ENCODE measurements around the gene SLC36A1. TPM values are rescaled to one million over a fixed set of nuclear protein-coding genes. Genes with fewer than 3 reads are reported as not detected.
"Not testable (repeated sequence)": the region's sequence is repeated elsewhere in the genome, so short reads cannot be mapped to it uniquely, and the experiment has no call there.

Gene SLC36A1
- total RNA-seq: 10 to 100 TPM in 1 of 8 experiments, 1 to 10 TPM in 7; 2.2 to 11.8 (median 6.2) TPM

- peak within 1 kb of the TSS; percentile 56 to 65 (median 60) for H3K4me3 ChIP-seq
- peak; percentile 82 to 98 (median 94) for ATAC-seq (replicated peaks in 6 of 8)
- peak within 1 kb of the TSS in 1 of 2 donors; percentile 2 for H3K27ac ChIP-seq
- WGBS, 10 experiments: 0 to 1% (median 0%) methylated on average over 1 to 23 of the region's 46 CpGs; no CpG with 5 or more reads in 2 of the 10 experiments
- in situ Hi-C loops (cut with MboI; ENCODE audit: low pct_unique_long_range_greater_than_20kb in 2 of 9, low sequenced_read_pairs in 9 of 9, unreplicated experiment in 9 of 9): loop anchor here in 1 of 9 experiments (25.0 kb wide), 1 partner anchor 190 kb away; no protein-coding TSS in a partner anchor
- peaks cover 8 to 13% of the 10 kb centered on the region in 2 donors for H3K4me1 ChIP-seq (replicated peaks in 1 of 2)
Observed at GRCh38 chr5:151447174-151448037, at the start of gene SLC36A1. Gene SLC36A1 (plus strand): TSS chr5:151447603. CDS start chr5:151458793, 11,190 bp downstream.

- Histone ChIP-seq H3K4me3 (no peak overlapping the region), H3K4me1 (replicated peaks in 1 of 2) (no peaks in the 10 kb centered on the region), H3K27ac (no peak overlapping the region)
- no peak for ATAC-seq (replicated peaks in 6 of 8)
- in situ Hi-C loops (cut with MboI; ENCODE audit: low pct_unique_long_range_greater_than_20kb in 2 of 9, low sequenced_read_pairs in 9 of 9, unreplicated experiment in 9 of 9): no loop called here
- 0 to 100% (median 66%) methylated on average over 1 to 4 of the region's 4 CpGs for WGBS, 10 experiments
Observed at GRCh38 chr5:151405334-151406160, 41.9 kb upstream of the SLC36A1 start.

- H3K4me3 ChIP-seq: no peak overlapping the region
- no peaks in the 10 kb centered on the region for H3K4me1 ChIP-seq (replicated peaks in 1 of 2)
- ATAC-seq (replicated peaks in 6 of 8): peak in 1 of 8 experiments; percentile 32
- 50 to 100% (median 90%) methylated on average over 1 to 5 of the region's 8 CpGs; no CpG with 5 or more reads in 5 of the 10 experiments for WGBS, 10 experiments
- in situ Hi-C loops (cut with MboI; ENCODE audit: low pct_unique_long_range_greater_than_20kb in 2 of 9, low sequenced_read_pairs in 9 of 9, unreplicated experiment in 9 of 9): no loop called here
- no peak overlapping the region for H3K27ac ChIP-seq
Observed at GRCh38 chr5:151406322-151406947, 41.0 kb upstream of the SLC36A1 start.

- peak in 3 of 8 experiments; percentile 86 to 92 (median 91) for ATAC-seq (replicated peaks in 6 of 8)
- Histone ChIP-seq H3K27ac (no peak overlapping the region), H3K4me3 (no peak overlapping the region), H3K4me1 (replicated peaks in 1 of 2) (no peaks in the 10 kb centered on the region)
- 0 to 86% (median 27%) methylated on average over 1 to 4 of the region's 4 CpGs for WGBS, 10 experiments
- in situ Hi-C loops (cut with MboI; ENCODE audit: low pct_unique_long_range_greater_than_20kb in 2 of 9, low sequenced_read_pairs in 9 of 9, unreplicated experiment in 9 of 9): no loop called here
Observed at GRCh38 chr5:151408591-151409230, 38.7 kb upstream of the SLC36A1 start.

GRCh38 chr5:151413800-151414199 lies 33.6 kb upstream of the SLC36A1 start:
- Histone ChIP-seq H3K4me1 (replicated peaks in 1 of 2) (no peaks in the 10 kb centered on the region), H3K4me3 (no peak overlapping the region), H3K27ac (no peak overlapping the region)
- no peak for ATAC-seq (replicated peaks in 6 of 8)
- 14 to 100% (median 70%) methylated on average over 1 to 3 of the region's 3 CpGs; no CpG with 5 or more reads in 1 of the 10 experiments for WGBS, 10 experiments
- in situ Hi-C loops (cut with MboI; ENCODE audit: low pct_unique_long_range_greater_than_20kb in 2 of 9, low sequenced_read_pairs in 9 of 9, unreplicated experiment in 9 of 9): no loop called here

GRCh38 chr5:151414536-151414935 lies 32.9 kb upstream of the SLC36A1 start:
- no peak for ATAC-seq (replicated peaks in 6 of 8)
- no peaks in the 10 kb centered on the region for H3K4me1 ChIP-seq (replicated peaks in 1 of 2)
- WGBS, 10 experiments: 0 to 66% (median 28%) methylated on average over 1 to 3 of the region's 3 CpGs; no CpG with 5 or more reads in 4 of the 10 experiments
- in situ Hi-C loops (cut with MboI; ENCODE audit: low pct_unique_long_range_greater_than_20kb in 2 of 9, low sequenced_read_pairs in 9 of 9, unreplicated experiment in 9 of 9): no loop called here
- no peak overlapping the region for H3K4me3 ChIP-seq
- H3K27ac ChIP-seq: no peak overlapping the region

- no peak for ATAC-seq (replicated peaks in 6 of 8)
- in situ Hi-C loops (cut with MboI; ENCODE audit: low pct_unique_long_range_greater_than_20kb in 2 of 9, low sequenced_read_pairs in 9 of 9, unreplicated experiment in 9 of 9): no loop called here
- Histone ChIP-seq H3K27ac (no peak overlapping the region), H3K4me3 (no peak overlapping the region), H3K4me1 (replicated peaks in 1 of 2) (no peaks in the 10 kb centered on the region)
Observed at GRCh38 chr5:151417712-151418111, 29.7 kb upstream of the SLC36A1 start.

GRCh38 chr5:151420127-151420526 lies 27.3 kb upstream of the SLC36A1 start:
- Histone ChIP-seq H3K27ac (no peak overlapping the region), H3K4me1 (replicated peaks in 1 of 2) (no peaks in the 10 kb centered on the region), H3K4me3 (no peak overlapping the region)
- 55 to 100% (median 85%) methylated on average over 1 to 6 of the region's 6 CpGs; no CpG with 5 or more reads in 3 of the 10 experiments for WGBS, 10 experiments
- ATAC-seq (replicated peaks in 6 of 8): no peak
- in situ Hi-C loops (cut with MboI; ENCODE audit: low pct_unique_long_range_greater_than_20kb in 2 of 9, low sequenced_read_pairs in 9 of 9, unreplicated experiment in 9 of 9): no loop called here

- in situ Hi-C loops (cut with MboI; ENCODE audit: low pct_unique_long_range_greater_than_20kb in 2 of 9, low sequenced_read_pairs in 9 of 9, unreplicated experiment in 9 of 9): loop anchor here in 1 of 9 experiments (25.0 kb wide), 1 partner anchor 212 kb away; no protein-coding TSS in a partner anchor
- Histone ChIP-seq H3K4me3 (no peak overlapping the region), H3K27ac (no peak overlapping the region), H3K4me1 (replicated peaks in 1 of 2) (no peaks in the 10 kb centered on the region)
- no peak for ATAC-seq (replicated peaks in 6 of 8)
- 20% methylated on average over 1 of the region's 8 CpGs; no CpG with 5 or more reads in 9 of the 10 experiments for WGBS, 10 experiments
Observed at GRCh38 chr5:151424892-151425523, 22.4 kb upstream of the SLC36A1 start.

GRCh38 chr5:151426347-151426746 lies 21.1 kb upstream of the SLC36A1 start:
- WGBS, 10 experiments: 10 to 70% (median 27%) methylated on average over 2 to 5 of the region's 6 CpGs; no CpG with 5 or more reads in 6 of the 10 experiments
- ATAC-seq (replicated peaks in 6 of 8); H3K27ac ChIP-seq; H3K4me1 ChIP-seq (replicated peaks in 1 of 2); H3K4me3 ChIP-seq: not testable (repeated sequence)
- in situ Hi-C loops (cut with MboI; ENCODE audit: low pct_unique_long_range_greater_than_20kb in 2 of 9, low sequenced_read_pairs in 9 of 9, unreplicated experiment in 9 of 9): loop anchor here in 1 of 9 experiments (25.0 kb wide), 1 partner anchor 211 kb away; no protein-coding TSS in a partner anchor

GRCh38 chr5:151427258-151427657 lies 20.1 kb upstream of the SLC36A1 start:
- no peak for ATAC-seq (replicated peaks in 6 of 8)
- in situ Hi-C loops (cut with MboI; ENCODE audit: low pct_unique_long_range_greater_than_20kb in 2 of 9, low sequenced_read_pairs in 9 of 9, unreplicated experiment in 9 of 9): loop anchor here in 1 of 9 experiments (25.0 kb wide), 1 partner anchor 210 kb away; no protein-coding TSS in a partner anchor

GRCh38 chr5:151430731-151431130 lies 16.7 kb upstream of the SLC36A1 start:
- no peak overlapping the region for H3K27ac ChIP-seq
- no peak for ATAC-seq (replicated peaks in 6 of 8)
- in situ Hi-C loops (cut with MboI; ENCODE audit: low pct_unique_long_range_greater_than_20kb in 2 of 9, low sequenced_read_pairs in 9 of 9, unreplicated experiment in 9 of 9): loop anchor here in 1 of 9 experiments (25.0 kb wide), 1 partner anchor 207 kb away; no protein-coding TSS in a partner anchor
- H3K4me3 ChIP-seq: no peak overlapping the region
- WGBS, 10 experiments: 60 to 100% (median 100%) methylated on average over 1 of the region's 1 CpG; no CpG with 5 or more reads in 6 of the 10 experiments
- no peaks in the 10 kb centered on the region for H3K4me1 ChIP-seq (replicated peaks in 1 of 2)

More at GRCh38 chr5:151427258-151427657, 20.1 kb upstream of the SLC36A1 start:
- Histone ChIP-seq H3K4me3 (no peak overlapping the region), H3K27ac (no peak overlapping the region), H3K4me1 (replicated peaks in 1 of 2) (no peaks in the 10 kb centered on the region)
- 20 to 83% (median 43%) methylated on average over 1 to 2 of the region's 2 CpGs; no CpG with 5 or more reads in 5 of the 10 experiments for whole genome bisulfite sequencing, 10 experiments
